Activated T-helper 1 cell treated with anti-CD3 and anti-CD28 coated beads, Interleukin-2, amount 50 U/mL, for 16 hours (primary cell): ENCODE measurements around the gene NUDT4.
"Not testable (repeated sequence)": the region's sequence is repeated elsewhere in the genome, so short reads cannot be mapped to it uniquely, and the experiment has no call there.

Source experiments
- DNase-seq, 2 donors: peaks; one replicate each; pipeline ENCODE4 v3.0.0-alpha.2; 2020; ENCODE audit warnings: low read depth in 1 of 2, low spot score in 1 of 2

The NUDT4 gene

GRCh38 chr12:93399183-93399863 is 21.6 kb downstream of the NUDT4 start:
- not testable (repeated sequence) for DNase-seq

- DNase-seq: no peak
Observed at GRCh38 chr12:93402333-93403311, 24.9 kb downstream of the NUDT4 start.

DNA sequence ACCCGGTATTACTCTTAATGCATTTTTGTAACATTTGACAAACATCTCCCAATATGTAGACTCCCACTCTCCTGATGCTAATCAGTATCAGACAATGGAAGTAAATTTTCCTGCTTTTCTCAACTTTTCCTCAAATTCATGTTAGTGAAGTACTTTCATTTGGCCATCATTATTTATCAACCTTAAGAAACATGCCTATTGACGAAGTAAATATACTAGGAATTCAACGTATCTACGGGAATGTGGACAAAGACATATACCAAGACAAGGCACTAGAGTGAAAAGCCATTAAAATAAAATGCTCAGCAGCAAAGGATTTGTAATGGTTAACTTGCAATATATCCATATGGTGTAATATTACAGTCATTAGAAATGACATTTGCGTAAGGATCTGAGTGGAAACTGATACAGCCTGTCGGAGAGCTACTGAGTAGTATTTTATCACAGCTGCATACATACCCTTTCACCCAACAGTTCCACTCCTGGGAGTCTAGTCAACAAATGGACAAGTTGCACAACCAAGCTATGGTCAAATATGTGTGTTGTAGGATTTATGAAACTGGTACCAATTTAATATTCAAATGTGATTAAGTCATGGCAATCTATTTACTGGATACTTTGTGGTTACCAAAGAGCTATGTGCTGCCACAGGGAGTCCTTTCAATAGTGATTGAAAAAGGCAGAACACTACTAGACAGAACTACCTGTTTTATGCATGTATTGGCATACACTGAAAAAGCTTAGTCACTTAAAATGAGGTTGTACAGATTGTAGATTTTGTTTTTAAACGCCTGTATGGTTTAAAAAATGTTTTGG is 26.5 kb downstream of the NUDT4 start:
- no peak for DNase-seq

DNA sequence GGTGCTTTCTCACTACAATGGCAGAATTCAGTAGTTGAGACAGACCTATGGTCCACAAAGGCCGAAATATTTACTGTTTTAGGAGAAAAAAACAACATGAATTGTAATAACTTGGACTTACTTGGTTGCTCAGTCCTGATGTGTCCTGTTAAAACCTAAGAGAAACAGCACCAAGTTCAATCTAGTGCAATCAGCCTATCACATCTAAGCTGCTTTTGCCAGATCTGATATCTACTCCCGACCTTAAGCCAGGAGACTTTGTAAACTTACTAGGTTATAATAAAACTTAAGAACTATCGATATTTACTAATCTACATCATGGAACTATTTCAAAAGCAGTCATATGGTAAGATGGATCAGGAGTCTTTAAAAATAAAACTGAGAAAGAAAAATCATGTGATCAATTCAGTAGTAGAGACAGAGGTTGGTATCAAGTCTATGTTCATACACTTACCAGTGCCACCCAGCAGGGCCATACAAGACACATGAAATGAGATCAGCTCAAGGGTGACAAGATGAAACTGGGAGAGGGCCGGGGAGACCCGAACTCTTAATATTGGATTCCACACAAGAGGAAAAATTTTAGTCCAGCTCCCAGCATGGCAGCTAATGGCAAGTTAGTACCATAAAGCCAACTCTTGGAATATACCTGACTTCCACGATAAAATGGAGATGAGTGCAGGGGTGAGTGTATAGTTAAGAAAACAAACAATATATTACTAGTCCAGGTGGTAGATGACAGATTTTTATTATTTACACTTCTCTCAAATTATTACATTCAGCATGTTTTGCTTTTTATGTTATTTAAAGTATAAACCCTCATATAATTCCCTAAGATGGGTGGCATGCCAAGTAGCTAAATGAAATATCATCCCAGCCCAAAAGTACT is 27.5 kb downstream of the NUDT4 start:
- DNase-seq: no peak

GRCh38 chr12:93407054-93407962 is 29.6 kb downstream of the NUDT4 start:
- DNase-seq: no peak

GRCh38 chr12:93407963-93408283 is 30.2 kb downstream of the NUDT4 start:
- DNase-seq: no peak

DNA sequence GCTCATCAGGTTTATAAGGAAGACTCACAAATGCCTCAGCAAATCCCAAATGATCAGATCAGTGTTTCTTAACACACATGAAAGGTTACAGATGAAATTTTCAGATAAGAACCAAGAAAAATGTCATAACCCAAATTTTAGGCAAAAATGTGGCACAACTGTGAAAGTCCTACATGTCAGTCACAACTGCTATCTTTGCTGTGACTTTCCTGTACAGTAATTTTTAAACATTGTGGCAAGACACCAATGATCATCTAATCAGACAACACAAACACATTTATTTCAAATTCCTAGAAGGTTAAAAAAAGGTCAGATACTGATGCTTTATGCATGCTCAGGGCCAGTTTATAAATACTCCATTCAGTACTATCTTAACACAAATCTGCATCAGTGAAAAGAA is 31.1 kb downstream of the NUDT4 start:
- no peak for DNase-seq

- DNase-seq: not testable (repeated sequence)
Observed at GRCh38 chr12:93409343-93410187, 31.8 kb downstream of the NUDT4 start.

- not testable (repeated sequence) for DNase-seq
Observed at GRCh38 chr12:93411060-93411459, 33.3 kb downstream of the NUDT4 start.

- DNase-seq: not testable (repeated sequence)
Observed at GRCh38 chr12:93412396-93412795, 34.7 kb downstream of the NUDT4 start.

- DNase-seq: no peak
Observed at GRCh38 chr12:93413064-93413463, 35.3 kb downstream of the NUDT4 start.

DNA sequence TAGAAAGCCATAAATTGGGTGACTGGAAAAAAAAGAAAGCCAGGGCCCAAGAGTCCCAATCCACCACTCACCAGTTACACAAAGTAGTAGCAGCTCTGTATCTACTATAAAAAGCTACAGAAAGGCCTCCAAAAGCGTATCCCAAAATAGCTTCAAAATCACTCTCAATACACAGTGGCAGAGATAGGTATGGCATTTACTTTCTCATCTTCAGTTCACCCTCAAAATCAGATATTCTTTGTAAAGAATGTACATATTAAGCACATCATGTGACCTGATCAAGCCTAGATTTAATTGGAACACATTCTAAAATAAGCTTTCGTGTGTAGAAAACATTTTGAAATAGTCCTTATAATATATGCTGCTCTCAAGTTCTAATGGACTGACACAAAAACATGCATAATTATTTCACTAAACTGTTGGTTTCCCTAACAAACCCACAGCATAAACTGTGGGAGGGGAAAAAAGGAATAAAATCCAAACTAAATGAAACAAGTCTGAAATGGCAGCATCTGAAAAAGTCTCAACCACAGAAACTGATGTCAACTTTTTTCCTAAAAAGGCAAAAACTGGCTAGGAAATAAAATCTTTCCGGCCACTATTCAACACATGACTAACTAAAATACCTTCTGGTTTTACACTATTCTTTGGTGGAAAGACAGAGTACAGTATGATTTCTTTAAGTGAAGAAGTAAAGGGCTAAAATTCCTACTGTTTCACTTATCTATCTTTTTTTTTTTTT is 38.2 kb downstream of the NUDT4 start:
- DNase-seq: no peak

DNA sequence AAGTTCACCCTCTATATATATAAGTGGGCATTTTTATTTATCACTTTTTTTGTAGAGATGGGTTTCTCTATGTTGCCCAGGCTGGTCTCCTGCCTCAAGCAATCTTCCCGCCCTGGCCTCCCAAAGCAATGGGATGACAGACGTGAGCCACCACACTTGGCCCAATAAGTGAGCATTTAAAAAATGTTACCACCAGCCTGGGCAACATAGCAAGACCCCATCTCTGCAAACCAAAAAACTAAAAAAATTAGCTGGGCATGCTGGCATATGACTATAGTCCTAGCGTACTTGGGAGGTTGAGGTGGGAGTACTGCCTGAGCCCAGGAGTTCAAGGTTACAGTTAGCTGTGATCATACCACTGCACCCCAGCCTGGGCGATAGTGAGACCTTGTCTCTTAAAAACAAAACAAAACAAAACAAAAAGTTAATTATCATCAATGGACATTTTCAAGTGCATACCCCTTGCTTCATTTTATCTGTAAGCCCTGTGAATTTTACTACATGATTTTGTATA is 40.3 kb downstream of the NUDT4 start:
- DNase-seq: no peak

GRCh38 chr12:93419388-93420034 is 41.8 kb downstream of the NUDT4 start:
- DNase-seq: no peak

- DNase-seq: no peak
Observed at GRCh38 chr12:93422050-93422449, 44.3 kb downstream of the NUDT4 start.

DNA sequence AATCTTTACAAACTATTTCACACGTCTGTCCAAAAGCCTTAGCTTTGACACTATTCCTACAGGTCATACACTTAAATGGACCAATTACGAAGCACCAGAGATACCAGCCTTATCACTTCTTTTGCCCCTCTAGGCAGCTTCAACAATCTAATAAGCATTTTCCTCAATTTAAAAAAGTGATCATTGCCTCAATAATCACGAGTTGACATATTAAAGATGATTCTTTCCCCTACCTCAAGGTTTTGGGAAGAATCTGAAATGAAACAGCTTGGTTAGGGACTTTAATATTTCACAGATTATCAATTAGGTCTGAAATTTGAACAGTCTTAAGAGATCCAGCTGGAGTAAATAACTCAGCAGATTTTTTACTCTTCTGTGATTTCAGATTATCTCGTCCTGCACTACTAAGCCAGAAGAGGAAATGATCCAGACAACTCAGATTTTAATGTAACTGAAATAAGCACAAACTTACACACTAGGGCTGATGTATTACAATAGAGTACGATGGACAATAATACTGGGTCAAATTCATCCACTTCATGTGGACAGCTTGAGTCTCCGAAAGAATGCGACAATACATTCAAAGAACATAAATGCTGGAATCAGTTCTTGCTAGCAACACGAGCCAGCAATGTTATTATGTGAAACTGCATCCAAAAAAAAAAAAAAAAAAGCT is 48.1 kb downstream of the NUDT4 start:
- no peak for DNase-seq

GRCh38 chr12:93426412-93426805 is 48.7 kb downstream of the NUDT4 start:
- DNase-seq: no peak
